DND-41 (cell line): ENCODE measurements around the gene LMO7.

Experiments used
- EZH2 ChIP-seq: IDR thresholded peaks from 3 replicates; pipeline ENCODE4 v1.6.1; 2012; ENCODE audit warnings: borderline replicate concordance, low read depth, mild to moderate bottlenecking, moderate library complexity, low read length, inconsistent platforms; ENCODE audit not compliant: severe bottlenecking
- TF ChIP-seq, protein P1 (sequence below): IDR thresholded peaks from 2 replicates; pipeline ENCODE4 v1.5.1; 2012; ENCODE audit warnings: borderline replicate concordance, low read length, moderate library complexity, mild to moderate bottlenecking; ENCODE audit not compliant: poor library complexity, severe bottlenecking; ENCODE audit errors: extremely low read depth

DNA sequence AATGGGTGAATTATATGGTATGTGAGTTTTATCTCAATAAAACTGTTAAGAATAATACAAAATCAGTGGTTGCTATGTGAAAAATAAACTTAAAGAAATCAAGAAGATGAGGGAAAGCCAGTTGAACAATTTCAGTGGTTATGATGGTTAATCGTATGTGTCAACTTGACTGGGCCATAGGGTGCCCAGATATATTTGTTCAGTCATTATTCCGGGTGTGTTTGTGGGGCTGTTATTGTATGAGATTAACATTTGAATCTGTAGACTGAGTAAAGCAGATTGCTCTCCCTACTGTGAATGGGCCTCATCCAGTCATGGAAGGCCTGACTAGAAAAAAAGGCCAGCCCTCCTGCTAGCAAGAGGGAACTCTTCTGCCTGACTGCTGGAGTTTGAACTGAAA lies 109.3 kb downstream of the LMO7 start:
- TF ChIP-seq, protein P1, sequence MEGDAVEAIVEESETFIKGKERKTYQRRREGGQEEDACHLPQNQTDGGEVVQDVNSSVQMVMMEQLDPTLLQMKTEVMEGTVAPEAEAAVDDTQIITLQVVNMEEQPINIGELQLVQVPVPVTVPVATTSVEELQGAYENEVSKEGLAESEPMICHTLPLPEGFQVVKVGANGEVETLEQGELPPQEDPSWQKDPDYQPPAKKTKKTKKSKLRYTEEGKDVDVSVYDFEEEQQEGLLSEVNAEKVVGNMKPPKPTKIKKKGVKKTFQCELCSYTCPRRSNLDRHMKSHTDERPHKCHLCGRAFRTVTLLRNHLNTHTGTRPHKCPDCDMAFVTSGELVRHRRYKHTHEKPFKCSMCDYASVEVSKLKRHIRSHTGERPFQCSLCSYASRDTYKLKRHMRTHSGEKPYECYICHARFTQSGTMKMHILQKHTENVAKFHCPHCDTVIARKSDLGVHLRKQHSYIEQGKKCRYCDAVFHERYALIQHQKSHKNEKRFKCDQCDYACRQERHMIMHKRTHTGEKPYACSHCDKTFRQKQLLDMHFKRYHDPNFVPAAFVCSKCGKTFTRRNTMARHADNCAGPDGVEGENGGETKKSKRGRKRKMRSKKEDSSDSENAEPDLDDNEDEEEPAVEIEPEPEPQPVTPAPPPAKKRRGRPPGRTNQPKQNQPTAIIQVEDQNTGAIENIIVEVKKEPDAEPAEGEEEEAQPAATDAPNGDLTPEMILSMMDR = no peak
- no peak for TF ChIP-seq EZH2
